ENCODE data around the gene TSNAX. TPM values are rescaled to one million over a fixed set of nuclear protein-coding genes. Genes with fewer than 3 reads are reported as not detected.
"Not testable (repeated sequence)": the region's sequence is repeated elsewhere in the genome, so short reads cannot be mapped to it uniquely, and the experiment has no call there.

Gene TSNAX
- total RNA-seq, 1 donor from 2014 or later: 44.1 TPM

- Mint-ChIP-seq H3K27ac (ENCODE audit: unreplicated experiment) (no peak overlapping the region), H3K9me3 (ENCODE audit: unreplicated experiment) (no peaks in the 10 kb centered on the region), H3K36me3 (ENCODE audit: unreplicated experiment) (peaks cover 23% of the 10 kb centered on the region), H3K27me3 (ENCODE audit: unreplicated experiment) (no peaks in the 10 kb centered on the region), H3K4me3 (ENCODE audit: unreplicated experiment) (no peak overlapping the region), H3K4me1 (ENCODE audit: unreplicated experiment) (peaks cover 2% of the 10 kb centered on the region)
- no peak for DNase-seq (ENCODE audit: extremely low spot score, unreplicated experiment)
- TF ChIP-seq, protein P1, sequence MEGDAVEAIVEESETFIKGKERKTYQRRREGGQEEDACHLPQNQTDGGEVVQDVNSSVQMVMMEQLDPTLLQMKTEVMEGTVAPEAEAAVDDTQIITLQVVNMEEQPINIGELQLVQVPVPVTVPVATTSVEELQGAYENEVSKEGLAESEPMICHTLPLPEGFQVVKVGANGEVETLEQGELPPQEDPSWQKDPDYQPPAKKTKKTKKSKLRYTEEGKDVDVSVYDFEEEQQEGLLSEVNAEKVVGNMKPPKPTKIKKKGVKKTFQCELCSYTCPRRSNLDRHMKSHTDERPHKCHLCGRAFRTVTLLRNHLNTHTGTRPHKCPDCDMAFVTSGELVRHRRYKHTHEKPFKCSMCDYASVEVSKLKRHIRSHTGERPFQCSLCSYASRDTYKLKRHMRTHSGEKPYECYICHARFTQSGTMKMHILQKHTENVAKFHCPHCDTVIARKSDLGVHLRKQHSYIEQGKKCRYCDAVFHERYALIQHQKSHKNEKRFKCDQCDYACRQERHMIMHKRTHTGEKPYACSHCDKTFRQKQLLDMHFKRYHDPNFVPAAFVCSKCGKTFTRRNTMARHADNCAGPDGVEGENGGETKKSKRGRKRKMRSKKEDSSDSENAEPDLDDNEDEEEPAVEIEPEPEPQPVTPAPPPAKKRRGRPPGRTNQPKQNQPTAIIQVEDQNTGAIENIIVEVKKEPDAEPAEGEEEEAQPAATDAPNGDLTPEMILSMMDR (IDR thresholded peaks at IDR 0.05): no peak
Observed at GRCh38 chr1:231558708-231559185, 30.3 kb downstream of the TSNAX start.

DNA sequence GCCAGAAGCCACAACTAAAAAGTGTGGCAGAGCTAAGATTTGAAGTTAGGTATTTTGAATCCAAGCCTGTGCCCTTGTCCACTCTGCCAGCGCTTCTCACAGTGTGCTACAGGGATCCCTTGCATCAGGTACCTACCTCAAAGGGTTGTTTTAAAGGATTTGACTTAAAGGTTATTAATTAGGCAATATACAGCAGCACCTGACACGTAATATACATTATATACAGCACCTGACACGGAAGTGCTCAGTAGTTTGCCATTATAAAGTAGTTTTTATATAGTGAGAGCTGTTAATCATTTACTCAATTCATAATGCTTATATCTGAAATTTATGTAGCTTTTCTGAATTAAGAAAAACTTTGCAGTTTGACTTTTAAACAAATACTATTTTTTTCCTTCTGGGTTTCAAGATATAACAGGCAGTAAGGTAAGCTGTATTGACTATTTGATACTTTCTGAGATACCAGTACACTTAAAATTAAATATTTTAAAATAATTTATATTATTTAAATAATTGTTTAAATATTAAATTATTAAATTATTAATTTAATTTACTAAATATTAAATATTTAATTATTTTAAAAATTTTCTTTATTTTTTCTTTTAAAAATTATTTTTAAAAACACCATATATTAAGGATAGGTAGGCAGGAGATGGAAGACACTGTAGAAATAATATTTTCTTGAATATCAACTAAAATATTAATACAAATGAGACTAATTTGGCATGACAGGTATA lies 33.3 kb downstream of the TSNAX start:
- no peak for DNase-seq (ENCODE audit: extremely low spot score, unreplicated experiment)
- Mint-ChIP-seq H3K9me3 (ENCODE audit: unreplicated experiment) (no peaks in the 10 kb centered on the region), H3K27ac (ENCODE audit: unreplicated experiment) (no peak overlapping the region)

GRCh38 chr1:231563247-231563646 lies 34.8 kb downstream of the TSNAX start:
- DNase-seq (ENCODE audit: extremely low spot score, unreplicated experiment): no peak
- no peaks in the 10 kb centered on the region for H3K9me3 Mint-ChIP-seq (ENCODE audit: unreplicated experiment)
- H3K27ac Mint-ChIP-seq (ENCODE audit: unreplicated experiment): no peak overlapping the region
- TF ChIP-seq, protein P1 (IDR thresholded peaks at IDR 0.05): no peak
- peaks cover 2% of the 10 kb centered on the region for H3K4me1 Mint-ChIP-seq (ENCODE audit: unreplicated experiment)
- no peaks in the 10 kb centered on the region for H3K27me3 Mint-ChIP-seq (ENCODE audit: unreplicated experiment)
- H3K36me3 Mint-ChIP-seq (ENCODE audit: unreplicated experiment): peaks cover 35% of the 10 kb centered on the region
- no peak overlapping the region for H3K4me3 Mint-ChIP-seq (ENCODE audit: unreplicated experiment)

More for the DNA sequence above, 33.3 kb downstream of the TSNAX start:
- TF ChIP-seq, protein P1 (IDR thresholded peaks at IDR 0.05): no peak
- Mint-ChIP-seq H3K27me3 (ENCODE audit: unreplicated experiment) (no peaks in the 10 kb centered on the region), H3K36me3 (ENCODE audit: unreplicated experiment) (peaks cover 24% of the 10 kb centered on the region), H3K4me3 (ENCODE audit: unreplicated experiment) (no peak overlapping the region), H3K4me1 (ENCODE audit: unreplicated experiment) (peaks cover 2% of the 10 kb centered on the region)

DNA sequence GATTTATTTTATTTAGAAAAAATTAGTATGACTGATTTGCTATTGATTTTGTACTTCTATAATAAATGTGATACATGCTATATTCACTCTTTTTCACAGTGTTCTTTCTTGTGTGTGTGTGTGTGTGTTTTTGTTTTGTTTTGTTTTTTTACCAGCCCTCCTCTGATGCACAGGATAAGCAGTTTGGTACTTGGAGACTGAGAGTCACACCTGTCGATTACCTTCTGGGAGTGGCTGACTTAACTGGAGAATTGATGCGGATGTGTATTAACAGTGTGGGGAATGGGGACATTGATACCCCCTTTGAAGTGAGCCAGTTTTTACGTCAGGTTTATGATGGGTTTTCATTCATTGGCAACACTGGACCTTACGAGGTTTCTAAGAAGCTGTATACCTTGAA lies 35.9 kb downstream of the TSNAX start:
- H3K36me3 Mint-ChIP-seq (ENCODE audit: unreplicated experiment): peaks cover 34% of the 10 kb centered on the region
- H3K4me3 Mint-ChIP-seq (ENCODE audit: unreplicated experiment): no peak overlapping the region
- no peaks in the 10 kb centered on the region for H3K27me3 Mint-ChIP-seq (ENCODE audit: unreplicated experiment)
- DNase-seq (ENCODE audit: extremely low spot score, unreplicated experiment): no peak
- TF ChIP-seq, protein P1 (IDR thresholded peaks at IDR 0.05): no peak
- no peaks in the 10 kb centered on the region for H3K4me1 Mint-ChIP-seq (ENCODE audit: unreplicated experiment)
- H3K9me3 Mint-ChIP-seq (ENCODE audit: unreplicated experiment): no peaks in the 10 kb centered on the region
- H3K27ac Mint-ChIP-seq (ENCODE audit: unreplicated experiment): no peak overlapping the region

DNA sequence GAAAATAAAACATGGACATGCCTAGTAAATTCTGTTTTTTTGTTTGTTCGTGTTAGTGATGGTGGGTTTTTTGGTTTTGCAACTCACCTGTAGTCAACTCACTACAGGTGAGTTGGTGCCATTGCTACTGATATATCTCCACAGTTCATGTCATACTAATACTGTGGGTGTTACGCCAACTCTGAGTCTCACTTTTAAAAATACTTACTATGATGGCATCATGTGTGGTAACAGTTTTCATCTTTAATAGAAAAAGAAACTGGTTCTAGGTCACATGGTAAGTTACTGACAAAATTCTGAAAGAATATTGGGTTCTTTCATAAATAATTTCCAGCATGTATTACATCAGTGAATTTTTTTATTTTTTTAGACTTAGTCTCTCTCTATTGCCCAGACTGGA lies 38.0 kb downstream of the TSNAX start:
- Mint-ChIP-seq H3K4me3 (ENCODE audit: unreplicated experiment) (no peak overlapping the region), H3K27me3 (ENCODE audit: unreplicated experiment) (no peaks in the 10 kb centered on the region), H3K27ac (ENCODE audit: unreplicated experiment) (no peak overlapping the region), H3K4me1 (ENCODE audit: unreplicated experiment) (no peaks in the 10 kb centered on the region), H3K9me3 (ENCODE audit: unreplicated experiment) (no peaks in the 10 kb centered on the region), H3K36me3 (ENCODE audit: unreplicated experiment) (peaks cover 33% of the 10 kb centered on the region)
- TF ChIP-seq, protein P1 (IDR thresholded peaks at IDR 0.05): no peak
- DNase-seq (ENCODE audit: extremely low spot score, unreplicated experiment): no peak

DNA sequence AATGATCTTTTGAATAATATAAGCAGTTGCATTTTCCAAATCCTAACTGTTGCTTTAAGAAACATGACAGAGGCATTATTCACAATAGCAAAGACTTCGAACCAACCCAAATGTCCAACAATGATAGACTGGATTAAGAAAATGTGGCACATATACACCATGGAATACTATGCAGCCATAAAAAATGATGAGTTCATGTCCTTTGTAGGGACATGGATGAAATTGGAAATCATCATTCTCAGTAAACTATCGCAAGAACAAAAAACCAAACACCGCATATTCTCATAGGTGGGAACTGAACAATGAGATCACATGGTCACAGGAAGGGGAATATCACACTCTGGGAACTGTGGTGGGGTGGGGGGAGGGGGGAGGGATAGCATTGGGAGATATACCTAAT lies 41.8 kb downstream of the TSNAX start:
- H3K36me3 Mint-ChIP-seq (ENCODE audit: unreplicated experiment): peaks cover 15% of the 10 kb centered on the region
- DNase-seq (ENCODE audit: extremely low spot score, unreplicated experiment); H3K27ac Mint-ChIP-seq (ENCODE audit: unreplicated experiment); H3K9me3 Mint-ChIP-seq (ENCODE audit: unreplicated experiment); H3K27me3 Mint-ChIP-seq (ENCODE audit: unreplicated experiment); H3K4me1 Mint-ChIP-seq (ENCODE audit: unreplicated experiment); H3K4me3 Mint-ChIP-seq (ENCODE audit: unreplicated experiment): not testable (repeated sequence)

Measured in osteocyte (in vitro differentiated cells).